Kidney (tissue), 14 donors: ENCODE data around the gene BCL6. TPM values are rescaled to one million over a fixed set of nuclear protein-coding genes. Genes with fewer than 3 reads are reported as not detected.
A peak's percentile ranks its signal among the peaks of the same experiment; 100 is the strongest.

Source experiments
- DNase-seq, 5 donors: peaks; one replicate each; pipeline ENCODE4 v3.0.0-alpha.2; 2013 to 2020
- FAIRE-seq: peaks from 2 replicates; lab custom pipeline; 2012; peaks lifted over from hg19 to GRCh38; lab: Jason Lieb, UNC
- H3K27ac ChIP-seq, 2 donors: one replicate each; pipeline ENCODE4 v1.7.0; 2013; ENCODE audit warnings: low read depth in 2 of 2, low read length in 2 of 2, inconsistent platforms in 1 of 2
- H3K27me3 ChIP-seq: one replicate; pipeline ENCODE4 v1.7.1; 2013; ENCODE audit warnings: low read length, inconsistent platforms; ENCODE audit not compliant: control insufficient read depth, insufficient read depth
- H3K36me3 ChIP-seq, 3 donors: one replicate each; pipeline versions ENCODE4 v1.7.0 to v1.7.1; 2013; ENCODE audit warnings: low read length in 3 of 3, control low read depth in 1 of 3, inconsistent platforms in 1 of 3; ENCODE audit not compliant: insufficient read depth in 3 of 3, control insufficient read depth in 2 of 3
- H3K4me1 ChIP-seq, 3 donors: one replicate each; pipeline versions ENCODE4 v1.7.0 to v1.7.1; 2013; ENCODE audit warnings: low read length in 3 of 3, inconsistent platforms in 1 of 3, low read depth in 1 of 3; ENCODE audit not compliant: control insufficient read depth in 2 of 3, insufficient read depth in 2 of 3
- H3K4me3 ChIP-seq, 3 donors: one replicate each; pipeline versions ENCODE4 v1.7.0 to v1.8.1; 2013; ENCODE audit warnings: low read length in 3 of 3, control low read depth in 1 of 3, inconsistent platforms in 1 of 3
- H3K9ac ChIP-seq, 3 donors: one replicate each; pipeline versions ENCODE4 v1.7.0 to v1.7.1; 2013; ENCODE audit warnings: low read length in 3 of 3, control low read depth in 1 of 3, inconsistent platforms in 1 of 3
- H3K9me3 ChIP-seq, 3 donors: one replicate each; pipeline versions ENCODE4 v1.7.0 to v1.7.1; 2013; ENCODE audit warnings: low read length in 3 of 3, control low read depth in 1 of 3, inconsistent platforms in 1 of 3; ENCODE audit not compliant: control insufficient read depth in 2 of 3, insufficient read depth in 1 of 3
- CTCF ChIP-seq: IDR thresholded peaks from 3 replicates; pipeline ENCODE4 v1.5.1; 2012; ENCODE audit warnings: mild to moderate bottlenecking, moderate library complexity, borderline replicate concordance; ENCODE audit not compliant: insufficient read depth; ENCODE audit errors: extremely low read depth
- intact Hi-C: fragments of 100-400 bp; cut with DNase I; formaldehyde crosslinking; loops from one replicate; pipeline ENCODE4 v1.11.1; 2022
- polyA plus RNA-seq: library from polyadenylated mRNA; stranded (reverse); fragments of 350-450 nt; fragmentation: Illumina TruSeq; extraction: RNeasy Lipid Tissue Mini Kit (QIAGEN cat#74804); gene quantifications from one replicate; pipeline ENCODE4 v1.2.3, GENCODE V29; 2014; ENCODE audit warnings: low read depth, low replicate concordance; ENCODE audit not compliant: insufficient read depth
- total RNA-seq: library from RNA; stranded (reverse); fragmentation: NEBNext Ultra II Directional; extraction: Animal tissue kit (Norgen Biotek cat#: 25700); gene quantifications from one replicate; pipeline ENCODE4 v1.2.1, GENCODE V29; 2021
- donor health status: control.
- donor health status: control.
- donor health status: control.
- donor health status: control.
- donor health status: control.
- donor health status: DM: yes; HTN: yes; CAD: no.
- donor health status: Normal renal cell carcinoma (clear cell type).

BCL6 gene
- total and polyA plus RNA-seq, 2 donors from 2014 or later: 7.3 to 110 TPM

DNA sequence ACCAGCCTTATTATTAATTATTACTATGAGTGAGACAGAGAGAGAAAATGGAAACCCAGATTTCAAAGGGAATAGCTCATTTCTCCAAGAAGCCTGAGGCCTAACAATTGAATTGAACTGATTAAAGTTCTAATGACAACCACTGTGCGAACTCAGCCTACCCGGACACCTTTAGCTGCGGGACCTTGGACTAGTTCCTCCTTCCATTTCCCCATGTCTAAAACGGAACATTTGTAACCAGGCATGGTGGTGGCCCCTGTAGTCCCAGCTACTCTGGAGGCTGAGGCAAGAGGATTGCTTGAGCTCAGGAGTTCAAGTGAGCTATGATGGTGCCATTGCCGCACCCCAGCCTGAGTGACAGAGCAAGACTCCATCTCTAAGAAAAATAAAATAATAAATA, 26.5 kb downstream of the BCL6 start:
- H3K27ac ChIP-seq: no peak overlapping the region
- H3K9me3 ChIP-seq: no peaks in the 10 kb centered on the region
- no peaks in the 10 kb centered on the region for H3K27me3 ChIP-seq
- no peak overlapping the region for H3K9ac ChIP-seq
- peaks cover 0 to under 1% (median 0%) of the 10 kb centered on the region in 3 donors for H3K4me1 ChIP-seq
- no peak for TF ChIP-seq CTCF
- H3K36me3 ChIP-seq: peaks cover 0 to 16% (median 12%) of the 10 kb centered on the region in 3 donors
- FAIRE-seq (no peak), DNase-seq (no peak)
- intact Hi-C loops: no loop called here
- H3K4me3 ChIP-seq: no peak overlapping the region

DNA sequence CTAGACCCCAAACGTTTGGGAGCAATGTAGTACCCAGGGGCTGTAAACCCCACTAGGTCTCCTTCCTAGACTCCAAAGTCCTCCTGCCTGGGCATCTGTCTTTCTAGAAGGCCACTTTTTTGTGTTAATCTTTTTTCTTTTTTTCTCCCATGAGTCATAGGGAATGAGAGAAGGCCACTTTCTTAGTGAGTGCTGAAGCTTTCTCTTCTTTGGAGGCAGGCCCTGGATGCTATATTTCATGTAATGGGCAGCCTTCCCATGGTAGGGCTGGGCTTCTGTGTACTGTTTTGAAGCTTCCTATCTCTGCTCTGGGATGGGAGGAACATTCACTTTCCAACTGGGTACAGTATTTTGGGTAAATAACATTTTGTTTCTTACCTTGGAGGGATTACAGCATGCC, 27.7 kb downstream of the BCL6 start:
- H3K27ac ChIP-seq: no peak overlapping the region
- TF ChIP-seq CTCF: no peak
- no peaks in the 10 kb centered on the region for H3K9me3 ChIP-seq
- no peak for FAIRE-seq
- H3K27me3 ChIP-seq: no peaks in the 10 kb centered on the region
- no peak for DNase-seq
- H3K36me3 ChIP-seq: peaks cover 0 to 6% (median 4%) of the 10 kb centered on the region in 3 donors
- H3K4me3 ChIP-seq: no peak overlapping the region
- H3K4me1 ChIP-seq: peaks cover 0 to 4% (median 0%) of the 10 kb centered on the region in 3 donors
- H3K9ac ChIP-seq: no peak overlapping the region
- intact Hi-C loops: no loop called here

GRCh38 chr3:187714404-187714979, 30.8 kb downstream of the BCL6 start:
- Histone ChIP-seq H3K9ac (no peak overlapping the region), H3K4me1 (peaks cover 0 to 4% (median 0%) of the 10 kb centered on the region in 3 donors), H3K27ac (no peak overlapping the region), H3K36me3 (no peaks in the 10 kb centered on the region), H3K4me3 (no peak overlapping the region), H3K27me3 (no peaks in the 10 kb centered on the region), H3K9me3 (no peaks in the 10 kb centered on the region)
- peak; percentile 98 for TF ChIP-seq CTCF
- DNase-seq (peak in 4 of 5 donors; percentile 75 to 87 (median 80)), FAIRE-seq (no peak)
- intact Hi-C loops: no loop called here

GRCh38 chr3:187713504-187713903, 31.8 kb downstream of the BCL6 start:
- Histone ChIP-seq H3K9me3 (no peaks in the 10 kb centered on the region), H3K9ac (no peak overlapping the region), H3K27ac (no peak overlapping the region), H3K36me3 (no peaks in the 10 kb centered on the region), H3K27me3 (no peaks in the 10 kb centered on the region), H3K4me3 (no peak overlapping the region), H3K4me1 (peaks cover 0 to 4% (median 0%) of the 10 kb centered on the region in 3 donors)
- intact Hi-C loops: no loop called here
- TF ChIP-seq CTCF: no peak
- FAIRE-seq: no peak
- DNase-seq: no peak
